ENCODE measurements around the gene CCDC102A. TPM values are rescaled to one million over a fixed set of nuclear protein-coding genes. Genes with fewer than 3 reads are reported as not detected.

The CCDC102A gene
- total RNA-seq, 4 donors from 2014 or later: 22.7 to 54.9 (median 36.9) TPM

GRCh38 chr16:57518922-57519321 lies 17.4 kb downstream of the CCDC102A start:
- no peaks in the 10 kb centered on the region for H3K9me3 ChIP-seq
- H3K27ac ChIP-seq (replicated peaks in 1 of 4): no peak overlapping the region
- peaks cover 7 to 73% (median 48%) of the 10 kb centered on the region in 4 donors for H3K36me3 ChIP-seq
- H3K27me3 ChIP-seq: no peaks in the 10 kb centered on the region
- no peak for TF ChIP-seq POLR2AphosphoS5 (IDR thresholded peaks at IDR 0.05)
- H3K4me1 ChIP-seq: peaks cover 0 to 7% (median 5%) of the 10 kb centered on the region in 4 donors
- DNase-seq (ENCODE audit: extremely low spot score): no peak
- H3K4me3 ChIP-seq: no peak overlapping the region
- 90% methylated on average over 6 of the region's 6 CpGs for WGBS
- intact Hi-C loops (cut with DNase I): loop anchor here (5.0 kb wide), 2 partner anchors 37 to 102 kb away; no protein-coding TSS in a partner anchor

GRCh38 chr16:57518520-57518919 lies 17.9 kb downstream of the CCDC102A start:
- DNase-seq (ENCODE audit: extremely low spot score): no peak
- Histone ChIP-seq H3K27ac (replicated peaks in 1 of 4) (no peak overlapping the region), H3K9me3 (no peaks in the 10 kb centered on the region), H3K27me3 (no peaks in the 10 kb centered on the region), H3K4me1 (peaks cover 0 to 7% (median 5%) of the 10 kb centered on the region in 4 donors), H3K4me3 (no peak overlapping the region), H3K36me3 (peaks cover 7 to 77% (median 51%) of the 10 kb centered on the region in 4 donors)
- TF ChIP-seq EP300 (IDR thresholded peaks at IDR 0.05): no peak
- TF ChIP-seq CTCF (IDR thresholded peaks at IDR 0.05): no peak
- TF ChIP-seq POLR2AphosphoS5 (IDR thresholded peaks at IDR 0.05): no peak
- TF ChIP-seq POLR2A (IDR thresholded peaks at IDR 0.05; ENCODE audit: low read depth): no peak
- 91% methylated on average over 8 of the region's 13 CpGs for WGBS
- intact Hi-C loops (cut with DNase I): loop anchor here (5.0 kb wide), 2 partner anchors 36 to 101 kb away; no protein-coding TSS in a partner anchor

- peaks cover 7 to 85% (median 56%) of the 10 kb centered on the region in 4 donors for H3K36me3 ChIP-seq
- DNase-seq (ENCODE audit: extremely low spot score): no peak
- intact Hi-C loops (cut with DNase I): loop anchor here (5.0 kb wide), 2 partner anchors 35 to 100 kb away; no protein-coding TSS in a partner anchor
Measured at GRCh38 chr16:57517397-57518367, 18.7 kb downstream of the CCDC102A start.

GRCh38 chr16:57516773-57517172 lies 19.6 kb downstream of the CCDC102A start:
- Histone ChIP-seq H3K4me1 (peaks cover 0 to 7% (median 5%) of the 10 kb centered on the region in 4 donors), H3K36me3 (peaks cover 7 to 88% (median 64%) of the 10 kb centered on the region in 4 donors), H3K27ac (replicated peaks in 1 of 4) (no peak overlapping the region), H3K9me3 (no peaks in the 10 kb centered on the region), H3K4me3 (no peak overlapping the region), H3K27me3 (no peaks in the 10 kb centered on the region)
- intact Hi-C loops (cut with DNase I): loop anchor here (5.0 kb wide), 2 partner anchors 34 to 99 kb away; no protein-coding TSS in a partner anchor
- 85% methylated on average over 3 of the region's 3 CpGs for WGBS
- DNase-seq (ENCODE audit: extremely low spot score): no peak
- TF ChIP-seq POLR2A (IDR thresholded peaks at IDR 0.05; ENCODE audit: low read depth) (no peak), EP300 (IDR thresholded peaks at IDR 0.05) (no peak), POLR2AphosphoS5 (IDR thresholded peaks at IDR 0.05) (no peak), CTCF (IDR thresholded peaks at IDR 0.05) (no peak)

More at GRCh38 chr16:57517397-57518367, 18.7 kb downstream of the CCDC102A start:
- Histone ChIP-seq H3K27ac (replicated peaks in 1 of 4) (no peak overlapping the region), H3K9me3 (no peaks in the 10 kb centered on the region), H3K4me1 (peaks cover 0 to 7% (median 5%) of the 10 kb centered on the region in 4 donors), H3K4me3 (no peak overlapping the region), H3K27me3 (no peaks in the 10 kb centered on the region)
- TF ChIP-seq POLR2A (IDR thresholded peaks at IDR 0.05; ENCODE audit: low read depth): no peak
- TF ChIP-seq EP300 (IDR thresholded peaks at IDR 0.05): no peak
- no peak for TF ChIP-seq POLR2AphosphoS5 (IDR thresholded peaks at IDR 0.05)
- no peak for TF ChIP-seq CTCF (IDR thresholded peaks at IDR 0.05)
- 85% methylated on average over 11 of the region's 31 CpGs for WGBS

- Histone ChIP-seq H3K9me3 (no peaks in the 10 kb centered on the region), H3K27me3 (no peaks in the 10 kb centered on the region), H3K4me1 (peaks cover 0 to 7% (median 5%) of the 10 kb centered on the region in 4 donors), H3K4me3 (no peak overlapping the region), H3K27ac (replicated peaks in 1 of 4) (no peak overlapping the region), H3K36me3 (peaks cover 7 to 87% (median 64%) of the 10 kb centered on the region in 4 donors)
- no peak for TF ChIP-seq EP300 (IDR thresholded peaks at IDR 0.05)
- no peak for TF ChIP-seq POLR2A (IDR thresholded peaks at IDR 0.05; ENCODE audit: low read depth)
- no peak for TF ChIP-seq POLR2AphosphoS5 (IDR thresholded peaks at IDR 0.05)
- TF ChIP-seq CTCF (IDR thresholded peaks at IDR 0.05): no peak
- WGBS: 95% methylated on average over 4 of the region's 10 CpGs
- no peak for DNase-seq (ENCODE audit: extremely low spot score)
- intact Hi-C loops (cut with DNase I): loop anchor here (5.0 kb wide), 2 partner anchors 34 to 99 kb away; no protein-coding TSS in a partner anchor
Measured at GRCh38 chr16:57516176-57516725, 20.1 kb downstream of the CCDC102A start.
